Activated CD4-positive, alpha-beta T cell treated with anti-CD3 and anti-CD28 coated beads, Interleukin-2, amount 50 U/mL, for 48 hours (primary cell): ENCODE results near the gene ARAP3.
"Not testable (repeated sequence)": the region's sequence is repeated elsewhere in the genome, so short reads cannot be mapped to it uniquely, and the experiment has no call there.

Experiments used
- DNase-seq, 2 experiments: peaks; one replicate each; pipeline ENCODE4 v3.0.0-alpha.2; 2020

The ARAP3 gene

GRCh38 chr5:141637767-141638419, 44.1 kb downstream of the ARAP3 start:
- DNase-seq: peak; percentile 58 to 63

- peak; percentile 57 to 67 for DNase-seq
Observed at GRCh38 chr5:141637123-141637766, 44.8 kb downstream of the ARAP3 start.

GRCh38 chr5:141636413-141637122, 45.5 kb downstream of the ARAP3 start, which contains the start of the genes HDAC3 and RELL2:
Gene HDAC3 (minus strand): TSS chr5:141636849. CDS start chr5:141636790, 59 bp downstream.
Gene RELL2 (plus strand): TSS chr5:141636997. CDS start chr5:141638226, 1,229 bp downstream.
- DNase-seq: peak; percentile 95

GRCh38 chr5:141636106-141636412, 46.0 kb downstream of the ARAP3 start:
- DNase-seq: no peak

- DNase-seq: no peak
Observed at GRCh38 chr5:141635646-141636045, 46.4 kb downstream of the ARAP3 start.

GRCh38 chr5:141634720-141635119, 47.3 kb downstream of the ARAP3 start:
- no peak for DNase-seq

- DNase-seq: no peak
Observed at GRCh38 chr5:141633871-141634561, 48.0 kb downstream of the ARAP3 start.

- DNase-seq: no peak
Observed at GRCh38 chr5:141632650-141633049, 49.4 kb downstream of the ARAP3 start.

GRCh38 chr5:141630570-141631140, 51.4 kb downstream of the ARAP3 start:
- DNase-seq: no peak

- no peak for DNase-seq
Observed at GRCh38 chr5:141628175-141628788, 53.7 kb downstream of the ARAP3 start.

- no peak for DNase-seq
Observed at GRCh38 chr5:141623611-141624010, 58.4 kb downstream of the ARAP3 start.

GRCh38 chr5:141623186-141623585, 58.8 kb downstream of the ARAP3 start:
- DNase-seq: peak in 1 of 2 experiments; percentile 41

- DNase-seq: peak; percentile 98
Observed at GRCh38 chr5:141618804-141619554, 63.1 kb downstream of the ARAP3 start, which contains the start of gene DIAPH1. Gene DIAPH1 (minus strand): TSS chr5:141619000. CDS start chr5:141618914, 86 bp downstream.

- peak; percentile 73 to 80 for DNase-seq
Observed at GRCh38 chr5:141618030-141618803, 63.8 kb downstream of the ARAP3 start.

GRCh38 chr5:141617682-141618029, 64.4 kb downstream of the ARAP3 start:
- no peak for DNase-seq

GRCh38 chr5:141617128-141617527, 64.9 kb downstream of the ARAP3 start:
- no peak for DNase-seq

- no peak for DNase-seq
Observed at GRCh38 chr5:141615991-141616720, 65.9 kb downstream of the ARAP3 start.

- no peak for DNase-seq
Observed at GRCh38 chr5:141613344-141613743, 68.7 kb downstream of the ARAP3 start.

GRCh38 chr5:141611289-141611688, 70.7 kb downstream of the ARAP3 start:
- no peak for DNase-seq

- not testable (repeated sequence) for DNase-seq
Observed at GRCh38 chr5:141609921-141610320, 72.1 kb downstream of the ARAP3 start.
